Daoy (cell line): ENCODE results near the gene SNTG2. TPM values are rescaled to one million over a fixed set of nuclear protein-coding genes. Genes with fewer than 3 reads are reported as not detected.
A peak's percentile ranks its signal among the peaks of the same experiment; 100 is the strongest.

Experiments used
- DNase-seq: peaks from one replicate; pipeline ENCODE4 v3.0.0-alpha.2; 2015; ENCODE audit warnings: low read depth
- total RNA-seq: library from RNA; depleted of rRNA; stranded (reverse); fragments of >200 nt; shearing (Covaris generic); gene quantifications from 2 replicates; pipeline ENCODE4 v1.2.3, GENCODE V29; 2014

SNTG2 gene
- total RNA-seq, 1 experiment from 2014 or later, result not detected

- no peak for DNase-seq
Observed at GRCh38 chr2:1047485-1047884, 96.8 kb downstream of the SNTG2 start.

- peak; percentile 47 for DNase-seq
Observed at GRCh38 chr2:1049691-1050090, 99.0 kb downstream of the SNTG2 start.

- DNase-seq, result no peak
Observed at GRCh38 chr2:1051075-1051474, 100.4 kb downstream of the SNTG2 start.

- no peak for DNase-seq
Observed at GRCh38 chr2:1052771-1053191, 102.1 kb downstream of the SNTG2 start.

GRCh38 chr2:1053786-1054185 lies 103.1 kb downstream of the SNTG2 start:
- DNase-seq, result no peak

- no peak for DNase-seq
Observed at GRCh38 chr2:1054399-1054798, 103.8 kb downstream of the SNTG2 start.

- peak; percentile 74 for DNase-seq
Observed at GRCh38 chr2:1055014-1055595, 104.5 kb downstream of the SNTG2 start.

GRCh38 chr2:1060372-1060771 lies 109.7 kb downstream of the SNTG2 start:
- DNase-seq, result no peak

GRCh38 chr2:1060987-1061386 lies 110.3 kb downstream of the SNTG2 start:
- DNase-seq, result no peak

- DNase-seq, result no peak
Observed at GRCh38 chr2:1068241-1068640, 117.6 kb downstream of the SNTG2 start.

GRCh38 chr2:1068822-1069221 lies 118.2 kb downstream of the SNTG2 start:
- DNase-seq, result no peak

- DNase-seq, result peak; percentile 17
Observed at GRCh38 chr2:1069847-1070246, 119.2 kb downstream of the SNTG2 start.

- DNase-seq, result no peak
Observed at GRCh38 chr2:1070601-1071000, 120.0 kb downstream of the SNTG2 start.

GRCh38 chr2:1071650-1072049 lies 121.0 kb downstream of the SNTG2 start:
- no peak for DNase-seq

GRCh38 chr2:1072250-1072649 lies 121.6 kb downstream of the SNTG2 start:
- no peak for DNase-seq

- no peak for DNase-seq
Observed at GRCh38 chr2:1077911-1078310, 127.3 kb downstream of the SNTG2 start.

- DNase-seq, result no peak
Observed at GRCh38 chr2:1078326-1078725, 127.7 kb downstream of the SNTG2 start.

- DNase-seq, result no peak
Observed at GRCh38 chr2:1079873-1080799, 129.5 kb downstream of the SNTG2 start.

- DNase-seq, result peak; percentile 38
Observed at GRCh38 chr2:1081451-1082225, 131.0 kb downstream of the SNTG2 start.

- DNase-seq, result no peak
Observed at GRCh38 chr2:1082456-1083205, 132.0 kb downstream of the SNTG2 start.

GRCh38 chr2:1088192-1088860 lies 137.7 kb downstream of the SNTG2 start:
- peak; percentile 21 for DNase-seq
